Stimulated activated CD8-positive, alpha-beta memory T cell treated with anti-CD3 and anti-CD28 coated beads, Interleukin-7, amount 100 ng/mL, for 1 hour (primary cell): Measurements from ENCODE around the gene RING1.
"Not testable (repeated sequence)": the region's sequence is repeated elsewhere in the genome, so short reads cannot be mapped to it uniquely, and the experiment has no call there.

Source experiments
- DNase-seq, 2 donors: peaks; one replicate each; pipeline ENCODE4 v3.0.0-alpha.2; 2020; ENCODE audit warnings: low read depth in 2 of 2

RING1 gene

GRCh38 chr6:33206027-33206863 lies 2.1 kb upstream of the RING1 start:
- DNase-seq: no peak

GRCh38 chr6:33206864-33207551 lies 1.3 kb upstream of the RING1 start:
- DNase-seq: no peak

GRCh38 chr6:33207552-33208090 lies 679 bp upstream of the RING1 start:
- no peak for DNase-seq

GRCh38 chr6:33209856-33210255 lies 1.6 kb downstream of the RING1 start:
- DNase-seq: no peak

- DNase-seq: no peak
Measured at GRCh38 chr6:33211136-33211535, 2.8 kb downstream of the RING1 start.

- DNase-seq: no peak
Measured at GRCh38 chr6:33211666-33212422, 3.5 kb downstream of the RING1 start.

GRCh38 chr6:33212857-33213165 lies 4.5 kb downstream of the RING1 start:
- no peak for DNase-seq

- DNase-seq: no peak
Measured at GRCh38 chr6:33213166-33213988, 5.1 kb downstream of the RING1 start.

GRCh38 chr6:33213989-33214335 lies 5.7 kb downstream of the RING1 start:
- DNase-seq: no peak

GRCh38 chr6:33215271-33216116 lies 7.2 kb downstream of the RING1 start:
- DNase-seq: no peak

- DNase-seq: no peak
Measured at GRCh38 chr6:33216117-33216649, 7.9 kb downstream of the RING1 start.

- DNase-seq: no peak
Measured at GRCh38 chr6:33217246-33217645, 8.9 kb downstream of the RING1 start.

GRCh38 chr6:33217681-33218080 lies 9.4 kb downstream of the RING1 start:
- DNase-seq: no peak

- not testable (repeated sequence) for DNase-seq
Measured at GRCh38 chr6:33226503-33227120, 18.3 kb downstream of the RING1 start.

GRCh38 chr6:33235221-33235634 lies 26.9 kb downstream of the RING1 start:
- no peak for DNase-seq

- DNase-seq: no peak
Measured at GRCh38 chr6:33236328-33236727, 28.0 kb downstream of the RING1 start.

GRCh38 chr6:33236852-33237251 lies 28.6 kb downstream of the RING1 start:
- no peak for DNase-seq

- DNase-seq: no peak
Measured at GRCh38 chr6:33237741-33238140, 29.4 kb downstream of the RING1 start.

- no peak for DNase-seq
Measured at GRCh38 chr6:33241968-33242367, 33.7 kb downstream of the RING1 start.

- no peak for DNase-seq
Measured at GRCh38 chr6:33243476-33243875, 35.2 kb downstream of the RING1 start.
